Inflammatory macrophage treated with lipopolysaccharide for 4 hours (primary cell): ENCODE data around the gene ZFP36L1.

Experiments
- DNase-seq: peaks from one replicate; pipeline ENCODE4 v3.0.0-alpha.2; 2020

Gene ZFP36L1

GRCh38 chr14:68794851-68795596 lies 2.2 kb upstream of the ZFP36L1 start:
- peak; percentile 71 for DNase-seq

DNA sequence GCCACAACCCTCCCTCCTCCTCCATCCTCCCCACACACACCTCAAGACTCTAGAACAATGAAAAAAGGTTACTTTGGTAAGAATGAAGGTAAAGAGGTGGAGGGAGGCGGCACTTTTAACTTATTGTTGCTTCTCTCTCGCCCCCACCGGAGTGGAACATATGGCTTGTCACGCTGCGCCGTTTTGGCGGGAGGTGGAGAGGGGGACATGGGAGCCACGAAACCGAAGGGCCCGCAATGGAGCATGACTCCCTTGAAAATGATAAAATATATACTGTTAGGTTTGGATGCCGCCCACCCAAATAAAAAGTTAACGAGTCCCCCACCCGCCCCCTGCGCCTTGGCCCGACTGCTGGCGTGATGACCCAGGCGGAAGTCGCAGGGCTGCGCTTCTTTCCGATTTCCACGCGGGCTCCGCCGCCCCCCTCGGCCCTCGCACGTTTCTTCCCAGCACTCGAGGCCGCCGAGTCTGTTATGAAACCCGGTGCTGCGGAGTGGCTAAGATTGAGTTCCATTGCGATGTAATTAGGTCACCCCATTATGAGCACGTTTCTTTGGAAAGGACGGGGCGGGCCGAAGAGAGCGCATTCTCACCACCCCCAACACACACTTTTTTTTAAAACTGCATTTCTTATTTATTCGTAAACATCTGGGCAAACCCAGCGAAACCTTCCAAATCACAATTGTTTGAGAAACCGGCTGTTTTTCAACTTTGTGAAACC lies 1.4 kb upstream of the ZFP36L1 start:
- DNase-seq: peak; percentile 86

- no peak for DNase-seq
Observed at GRCh38 chr14:68793734-68794129, 865 bp upstream of the ZFP36L1 start.

DNA sequence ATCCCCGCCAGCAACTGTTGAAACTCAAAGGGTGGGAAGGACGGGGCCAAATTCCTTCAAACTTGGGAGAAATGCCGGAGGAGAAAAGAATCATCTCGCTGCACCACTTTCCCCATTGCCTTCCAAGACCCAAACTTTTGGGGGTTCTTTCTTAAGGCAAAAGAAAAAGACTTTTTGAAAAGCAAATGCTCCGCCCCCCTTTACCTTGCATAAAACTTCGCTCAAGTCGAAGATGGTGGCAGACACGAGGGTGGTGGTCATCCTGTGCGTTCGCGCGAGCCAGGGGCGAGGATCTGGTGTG lies 239 bp downstream of the ZFP36L1 start:
- no peak for DNase-seq

DNA sequence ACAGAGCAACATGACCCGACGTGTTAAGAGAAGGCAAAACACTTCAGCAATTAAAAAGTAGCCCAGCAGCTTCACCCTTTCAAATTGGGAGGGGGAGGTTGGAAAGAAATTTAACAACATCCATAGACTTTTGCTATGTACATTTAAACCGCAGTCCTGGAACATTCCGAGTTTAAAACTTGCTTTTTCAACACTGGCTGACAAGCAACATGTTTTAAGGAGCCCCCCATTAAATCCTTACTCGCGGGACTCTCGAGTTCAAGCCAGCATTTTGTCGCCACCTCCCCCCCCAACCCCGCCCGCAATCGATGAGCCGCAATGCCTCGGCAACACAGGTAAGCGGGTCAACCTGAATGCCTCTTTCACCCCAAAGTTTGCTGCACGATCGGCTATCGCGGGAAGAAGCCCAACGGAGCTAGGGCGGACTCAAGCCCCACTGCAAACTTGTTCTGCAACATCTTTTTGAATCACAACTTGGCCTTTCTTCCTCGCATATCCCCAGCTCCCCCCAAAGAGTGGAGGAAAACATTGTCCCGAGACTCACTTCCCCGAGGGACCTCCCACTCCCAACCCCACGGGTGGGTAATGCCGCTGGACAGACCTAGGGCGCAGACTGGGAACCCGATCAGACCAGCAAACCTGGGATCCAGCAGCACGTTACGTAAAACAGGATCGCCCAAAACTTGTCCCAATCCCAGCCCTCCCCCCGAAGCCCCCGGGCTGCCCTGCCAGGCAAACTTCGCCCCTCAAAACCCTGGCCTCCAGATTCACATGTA lies 777 bp downstream of the ZFP36L1 start:
- peak; percentile 23 for DNase-seq

DNA sequence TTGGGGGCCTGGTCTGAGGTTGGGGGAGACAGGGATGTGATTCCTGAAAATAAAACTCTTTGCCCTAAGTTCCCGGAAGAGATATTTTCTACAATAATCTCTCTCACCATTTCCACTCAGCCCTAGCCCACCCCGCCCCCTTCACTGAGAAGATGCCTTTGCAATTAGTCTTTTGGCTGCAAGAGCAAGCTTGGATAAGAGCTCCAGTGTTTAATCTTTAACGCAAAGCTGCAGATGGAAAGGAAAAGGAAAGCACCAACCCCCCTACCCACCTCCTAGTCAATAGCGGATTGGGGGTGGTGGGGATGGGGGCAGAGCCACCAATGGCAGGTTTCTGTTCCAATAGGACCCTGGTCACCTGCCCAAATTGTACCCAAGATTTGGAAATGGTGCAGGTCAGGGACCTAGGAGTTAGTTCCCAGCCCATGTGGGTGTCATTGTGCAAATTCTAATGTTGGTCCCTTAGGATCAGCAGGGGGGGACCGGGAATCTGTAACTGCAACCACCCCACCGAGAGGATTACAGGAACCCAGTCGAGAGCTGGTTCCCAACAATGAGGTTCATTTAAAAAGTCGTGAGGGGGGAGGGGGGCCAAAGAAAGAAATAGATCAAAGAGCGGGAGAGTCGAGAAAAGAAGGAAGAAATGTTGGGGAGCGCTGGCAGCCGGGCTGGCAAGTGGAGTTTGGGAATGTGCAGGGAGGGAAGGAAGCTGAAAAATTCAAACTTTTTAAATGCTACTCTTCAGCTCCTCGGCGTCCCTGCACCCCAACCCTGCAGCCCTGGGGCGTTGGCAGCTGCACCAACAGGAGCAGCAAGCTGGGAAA lies 1.6 kb downstream of the ZFP36L1 start:
- DNase-seq: no peak

DNA sequence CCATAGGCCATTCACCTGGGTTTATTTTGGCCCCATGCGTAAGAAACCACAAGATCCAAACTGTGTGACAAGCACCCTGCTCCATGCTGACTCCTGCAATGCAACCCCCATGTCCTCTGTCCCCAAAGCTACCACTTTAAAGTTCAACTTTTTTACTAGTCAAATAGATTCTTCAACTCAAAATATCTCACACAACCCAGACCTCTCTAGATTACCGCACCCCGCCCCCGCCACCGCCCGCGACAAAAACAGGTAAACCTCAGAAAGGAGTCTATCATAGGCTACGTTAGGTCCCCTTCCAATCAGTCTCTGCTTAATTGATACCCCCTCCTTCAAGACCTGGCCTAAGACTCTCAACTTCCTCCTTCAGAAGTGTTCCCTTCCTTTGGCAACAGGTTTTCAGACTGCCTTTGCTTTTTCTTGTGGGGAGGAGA lies 2.2 kb downstream of the ZFP36L1 start:
- DNase-seq: no peak

- no peak for DNase-seq
Observed at GRCh38 chr14:68789821-68790643, 2.8 kb downstream of the ZFP36L1 start.

GRCh38 chr14:68788996-68789820 lies 3.7 kb downstream of the ZFP36L1 start:
- peak; percentile 78 for DNase-seq

GRCh38 chr14:68788275-68788995 lies 4.4 kb downstream of the ZFP36L1 start:
- no peak for DNase-seq

DNA sequence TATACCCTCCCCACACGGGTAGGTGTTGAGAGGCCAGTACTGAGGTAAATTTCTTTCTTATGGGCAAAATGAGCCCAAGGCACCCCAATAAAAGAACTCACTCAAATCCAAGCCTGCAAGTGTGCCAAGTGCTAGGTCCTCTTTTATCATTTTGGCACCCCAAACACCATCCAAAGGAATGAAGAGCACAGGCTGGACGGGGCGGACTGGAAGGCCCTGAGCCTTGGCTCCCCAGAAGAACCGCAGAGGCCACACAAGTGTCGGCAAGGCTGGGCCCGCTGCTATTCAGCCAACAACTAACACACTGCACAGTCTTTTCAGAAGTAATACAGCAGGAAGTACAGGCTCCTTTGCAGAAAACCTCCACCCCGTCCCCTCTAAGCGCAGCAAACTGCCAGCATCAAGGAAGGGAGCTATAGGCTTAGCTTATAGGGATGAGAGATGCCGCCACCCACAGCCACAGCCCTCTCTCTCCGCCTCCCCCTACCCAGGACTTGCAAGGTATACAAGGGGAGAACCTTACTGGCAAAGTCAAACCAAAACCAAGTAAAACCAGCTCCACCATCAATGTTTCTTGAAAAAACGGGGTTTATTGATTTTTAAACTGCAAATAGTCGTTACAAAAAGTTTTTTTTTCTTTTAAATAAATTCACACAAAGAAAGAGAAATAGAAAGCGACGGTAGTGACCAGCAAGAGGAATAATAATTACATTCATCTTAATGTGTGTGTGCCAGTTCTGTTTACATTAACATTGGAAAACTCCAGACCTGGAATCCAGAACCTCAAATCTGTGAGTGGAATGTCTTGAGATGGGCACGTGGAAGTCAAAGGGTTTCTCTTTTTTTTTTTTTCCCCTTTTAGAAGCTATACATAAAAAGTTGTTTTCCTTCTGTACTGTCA lies 5.5 kb downstream of the ZFP36L1 start:
- DNase-seq: no peak

GRCh38 chr14:68786491-68787091 lies 6.3 kb downstream of the ZFP36L1 start:
- DNase-seq: no peak

DNA sequence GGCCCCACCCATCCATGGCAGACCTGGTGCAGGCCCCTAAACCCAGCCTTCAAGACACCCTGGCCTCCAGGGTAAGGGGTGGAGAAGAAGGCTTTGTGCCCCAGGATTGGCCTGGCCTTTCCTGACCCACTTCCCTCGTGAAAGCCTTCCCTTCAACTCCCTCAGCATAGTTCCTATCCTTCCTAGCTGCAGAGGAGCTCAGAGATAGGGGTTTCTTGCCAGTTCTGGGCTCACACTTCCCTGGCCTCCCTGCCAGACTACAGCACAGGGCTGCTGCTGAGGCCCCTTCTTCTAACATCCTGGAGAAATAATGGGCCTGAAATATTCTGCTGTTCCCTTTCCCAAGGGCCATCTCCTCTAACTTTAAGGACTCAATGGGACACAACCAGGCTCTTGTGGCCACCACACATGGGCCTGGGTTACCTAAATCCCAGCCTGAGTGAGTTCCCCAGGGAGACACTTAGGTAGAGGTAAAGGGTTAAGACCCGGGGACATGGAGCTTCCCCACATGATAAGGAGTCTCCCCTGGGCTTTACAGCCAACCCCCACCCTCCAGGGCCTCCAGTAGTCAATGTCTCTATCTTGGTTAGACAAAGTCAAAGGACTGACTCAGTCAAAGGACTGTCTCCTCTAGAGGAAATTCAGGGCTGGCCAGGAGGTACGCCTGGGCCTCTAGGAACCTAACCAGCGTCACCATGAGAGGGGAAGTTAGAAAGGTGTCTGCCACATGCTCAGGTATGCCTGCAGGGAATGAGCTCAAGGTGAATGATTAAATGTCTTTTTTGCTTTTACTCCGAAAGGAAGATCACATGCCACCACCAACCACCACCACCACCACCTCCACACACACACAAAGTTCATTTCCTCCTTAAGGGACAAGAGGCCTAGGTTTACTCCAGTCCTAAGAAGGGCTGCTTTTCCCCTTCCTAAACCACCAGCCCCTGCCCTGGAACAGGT lies 7.1 kb downstream of the ZFP36L1 start:
- no peak for DNase-seq

DNA sequence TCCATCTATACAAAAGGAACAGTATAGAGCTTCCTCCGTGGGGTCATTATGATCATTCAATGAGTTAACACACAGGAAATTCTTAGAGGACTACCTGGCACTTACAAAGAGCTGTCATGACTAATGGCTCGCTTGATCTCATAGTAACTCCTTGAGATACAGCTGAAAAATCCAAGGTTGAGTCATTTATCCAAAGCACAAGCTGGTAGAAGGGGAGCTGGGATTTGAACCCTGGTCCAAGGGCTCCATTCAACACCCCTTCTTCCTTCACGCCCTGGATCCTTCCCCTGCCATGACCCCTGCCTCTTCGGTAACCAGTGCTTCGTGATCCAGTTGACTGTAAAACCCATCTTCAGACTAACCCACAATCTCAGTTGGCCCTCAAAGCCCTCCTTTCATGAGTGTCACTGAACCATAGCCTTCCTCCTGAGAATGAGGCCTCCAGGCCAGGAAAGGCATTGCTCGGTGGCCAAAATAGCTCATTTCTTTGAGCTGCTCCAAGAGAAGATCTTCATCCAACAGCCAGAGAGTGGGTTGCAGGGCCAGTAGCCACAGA lies 7.8 kb downstream of the ZFP36L1 start:
- DNase-seq: no peak

GRCh38 chr14:68784226-68784910 lies 8.5 kb downstream of the ZFP36L1 start:
- DNase-seq: no peak

GRCh38 chr14:68783408-68784225 lies 9.2 kb downstream of the ZFP36L1 start:
- DNase-seq: no peak
